GM12865 (cell line): ENCODE results near the gene INSL4.

ENCODE experiments used
- DNase-seq: peaks from one replicate; pipeline ENCODE4 v3.0.0; 2010; ENCODE audit warnings: low read depth
- H3K4me3 ChIP-seq: 2 replicates; pipeline ENCODE4 v1.5.1; 2011; ENCODE audit warnings: mild to moderate bottlenecking, low read depth, low read length, control low read depth
- TF ChIP-seq, protein P1 (sequence below): IDR thresholded peaks from 2 replicates; pipeline ENCODE4 v1.5.1; 2011; ENCODE audit warnings: low read length, control low read depth, low read depth, inconsistent platforms; ENCODE audit not compliant: insufficient read depth; ENCODE audit errors: missing control alignments

Gene INSL4

GRCh38 chr9:5269249-5269715 lies 38.1 kb downstream of the INSL4 start:
- DNase-seq: no peak
- TF ChIP-seq, protein P1, sequence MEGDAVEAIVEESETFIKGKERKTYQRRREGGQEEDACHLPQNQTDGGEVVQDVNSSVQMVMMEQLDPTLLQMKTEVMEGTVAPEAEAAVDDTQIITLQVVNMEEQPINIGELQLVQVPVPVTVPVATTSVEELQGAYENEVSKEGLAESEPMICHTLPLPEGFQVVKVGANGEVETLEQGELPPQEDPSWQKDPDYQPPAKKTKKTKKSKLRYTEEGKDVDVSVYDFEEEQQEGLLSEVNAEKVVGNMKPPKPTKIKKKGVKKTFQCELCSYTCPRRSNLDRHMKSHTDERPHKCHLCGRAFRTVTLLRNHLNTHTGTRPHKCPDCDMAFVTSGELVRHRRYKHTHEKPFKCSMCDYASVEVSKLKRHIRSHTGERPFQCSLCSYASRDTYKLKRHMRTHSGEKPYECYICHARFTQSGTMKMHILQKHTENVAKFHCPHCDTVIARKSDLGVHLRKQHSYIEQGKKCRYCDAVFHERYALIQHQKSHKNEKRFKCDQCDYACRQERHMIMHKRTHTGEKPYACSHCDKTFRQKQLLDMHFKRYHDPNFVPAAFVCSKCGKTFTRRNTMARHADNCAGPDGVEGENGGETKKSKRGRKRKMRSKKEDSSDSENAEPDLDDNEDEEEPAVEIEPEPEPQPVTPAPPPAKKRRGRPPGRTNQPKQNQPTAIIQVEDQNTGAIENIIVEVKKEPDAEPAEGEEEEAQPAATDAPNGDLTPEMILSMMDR: no peak
- no peak overlapping the region for H3K4me3 ChIP-seq

DNA sequence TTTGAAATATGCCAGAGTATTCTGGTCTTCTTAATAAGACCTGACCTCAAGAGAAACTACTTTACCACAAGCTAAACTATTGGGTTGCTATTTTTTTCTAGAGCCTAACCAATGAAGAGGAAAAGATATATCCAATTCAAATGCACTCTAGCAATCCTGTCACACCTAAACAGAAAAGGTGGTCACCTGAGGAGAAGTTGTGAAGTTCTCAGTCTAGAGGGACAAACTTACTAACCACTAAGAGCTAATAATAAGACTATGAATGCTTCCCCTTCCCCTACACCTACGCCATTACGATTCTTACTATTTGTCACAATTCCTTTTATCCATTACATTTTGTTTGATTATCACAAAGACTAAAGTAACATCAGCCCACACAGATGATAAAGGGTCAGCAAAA lies 43.6 kb downstream of the INSL4 start:
- H3K4me3 ChIP-seq: no peak overlapping the region
- DNase-seq: peak; percentile 30
- TF ChIP-seq, protein P1: no peak

- H3K4me3 ChIP-seq: no peak overlapping the region
- TF ChIP-seq, protein P1: no peak
- DNase-seq: peak; percentile 36
Observed at GRCh38 chr9:5278486-5278885, 47.3 kb downstream of the INSL4 start.
